Hematopoietic multipotent progenitor cell treated with erythropoietin and hydrocortisone succinate and interleukin-3 and kit ligand, for 8 days (in vitro differentiated cells): ENCODE data around the gene ZW10.
A peak's percentile ranks its signal among the peaks of the same experiment; 100 is the strongest.
"Not testable (repeated sequence)": the region's sequence is repeated elsewhere in the genome, so short reads cannot be mapped to it uniquely, and the experiment has no call there.

Experiments used
- DNase-seq: peaks from one replicate; pipeline ENCODE4 v3.0.0-alpha.2; 2015

The ZW10 gene

DNA sequence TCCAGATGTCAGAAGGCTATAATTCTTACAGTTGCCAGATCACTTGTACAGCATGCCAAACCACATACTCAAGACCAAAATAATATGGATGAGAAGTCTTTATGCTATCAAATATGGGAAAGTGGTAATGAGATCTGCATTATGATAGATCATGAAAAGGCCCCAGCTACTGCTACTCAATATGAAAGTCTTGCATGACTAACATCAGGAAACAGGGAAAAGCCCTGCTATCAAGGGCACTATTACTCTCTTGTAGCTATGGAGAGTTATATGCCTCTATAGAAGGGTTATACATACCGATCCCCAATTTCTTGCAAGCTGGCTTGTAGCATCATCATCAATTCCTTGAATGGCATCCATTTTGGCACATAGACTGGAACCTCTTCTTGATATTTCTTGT is 37.2 kb downstream of the ZW10 start:
- DNase-seq, result no peak

DNA sequence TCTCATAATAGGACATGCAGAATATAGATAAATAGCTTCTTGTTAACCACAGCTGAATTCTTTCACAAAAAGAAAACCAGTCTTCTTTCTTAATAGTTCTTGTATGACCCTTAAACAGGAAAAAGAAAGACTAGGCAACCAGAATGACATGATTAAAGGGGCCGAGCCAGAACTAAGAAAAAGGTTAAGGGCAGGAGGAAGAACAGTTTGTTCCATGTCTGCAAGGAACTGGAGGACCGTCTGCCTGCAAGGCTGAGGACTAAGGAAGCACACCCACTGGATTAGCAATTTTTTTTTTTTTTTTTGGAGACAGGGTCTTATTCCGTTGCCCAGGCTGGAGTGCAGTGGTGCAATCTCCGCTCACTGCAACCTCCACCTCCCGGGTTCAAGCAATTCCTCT is 41.4 kb downstream of the ZW10 start:
- DNase-seq, result no peak

DNA sequence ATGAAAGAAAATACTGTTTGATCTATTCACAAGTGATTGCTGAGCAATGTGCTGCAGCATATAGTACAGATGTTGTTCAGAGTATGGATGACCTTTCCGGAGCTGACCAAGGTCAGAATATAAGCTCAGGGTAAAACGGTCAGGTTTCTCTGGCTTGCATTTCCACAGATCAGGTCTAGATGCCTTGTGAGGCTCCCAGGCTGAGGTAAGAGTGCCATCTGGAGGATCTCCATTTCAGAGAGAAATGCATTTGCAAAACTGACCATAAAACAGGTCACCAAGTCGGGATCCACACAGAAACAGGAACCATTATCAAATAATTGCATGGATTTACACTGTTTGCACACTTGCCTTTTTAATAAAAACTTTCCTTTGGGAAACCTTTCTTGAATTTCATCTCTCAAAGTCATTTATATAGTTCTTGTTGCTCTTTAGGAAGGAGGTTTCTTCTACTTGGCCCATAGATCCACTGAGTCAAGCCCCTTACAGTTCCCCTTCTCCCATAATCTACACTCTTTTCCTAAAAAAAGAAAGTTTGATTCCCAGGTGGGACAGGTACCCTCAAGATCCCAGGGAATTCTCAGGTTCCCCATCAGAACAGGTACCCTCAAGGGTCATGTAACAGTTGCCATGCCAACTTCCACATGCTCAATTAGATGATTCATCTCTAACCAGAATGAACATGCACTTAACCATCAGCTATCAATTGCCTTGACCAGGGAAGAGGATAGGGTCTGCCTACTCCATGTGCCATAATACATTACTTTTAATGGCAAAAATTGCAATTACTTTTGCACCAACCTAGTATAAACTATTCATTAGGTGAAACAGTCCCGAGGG is 42.4 kb downstream of the ZW10 start:
- DNase-seq, result peak; percentile 43

DNA sequence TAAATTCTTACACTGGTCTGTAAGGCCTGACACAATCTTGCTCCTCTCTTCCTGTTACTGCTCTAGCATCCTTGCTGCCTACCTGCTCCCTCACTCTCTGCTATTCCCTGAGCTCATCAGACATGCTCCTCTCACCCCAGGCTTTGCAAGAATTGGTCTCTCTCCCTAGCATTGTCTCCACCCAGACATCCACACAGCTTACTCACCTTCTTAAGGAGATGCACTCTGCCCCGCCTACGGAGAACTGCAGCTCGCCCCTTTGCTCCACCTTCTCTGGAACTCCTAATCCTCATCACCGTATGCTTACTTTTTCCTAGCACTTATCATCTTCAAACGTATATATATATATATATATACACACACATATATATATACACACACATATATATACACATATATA is 44.0 kb downstream of the ZW10 start:
- no peak for DNase-seq

DNA sequence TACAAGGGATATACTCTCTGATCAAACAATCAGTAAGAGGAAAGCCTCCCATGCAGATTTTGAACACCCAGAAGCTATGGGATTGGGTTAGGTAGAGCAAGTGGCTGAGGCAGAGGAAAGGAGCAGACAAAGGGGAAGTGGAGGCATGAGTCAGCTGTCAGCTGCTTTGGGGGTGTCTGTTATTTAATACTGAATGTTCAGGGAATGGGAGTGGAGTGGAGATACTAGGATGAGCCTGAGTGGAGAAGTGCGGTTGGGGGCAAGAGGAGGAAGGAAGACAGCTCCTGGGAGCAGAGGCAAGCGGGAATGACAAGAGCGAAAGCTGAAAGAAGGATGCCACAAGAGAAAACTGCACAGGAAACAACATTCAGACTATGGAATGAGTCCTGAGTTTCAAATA is 44.7 kb downstream of the ZW10 start:
- no peak for DNase-seq

DNA sequence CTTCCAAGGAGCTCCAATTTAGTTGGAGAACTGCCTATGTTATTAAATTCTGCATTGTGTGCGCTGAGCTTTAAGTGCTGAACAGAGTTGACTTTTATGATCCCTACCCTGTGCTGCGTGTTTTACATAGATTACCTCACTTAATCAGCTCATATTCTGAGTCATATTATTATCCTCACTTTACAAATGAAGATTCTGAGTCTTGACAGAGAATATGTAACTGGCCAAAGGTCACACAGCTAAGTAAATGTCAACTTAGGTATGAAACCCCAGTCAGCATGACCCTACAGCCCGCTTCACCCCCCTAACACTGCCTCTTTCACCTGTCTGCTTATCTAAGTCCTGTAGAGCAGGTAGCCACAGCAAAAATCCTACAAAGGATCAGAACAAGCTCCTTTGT is 47.6 kb downstream of the ZW10 start:
- DNase-seq, result no peak

DNA sequence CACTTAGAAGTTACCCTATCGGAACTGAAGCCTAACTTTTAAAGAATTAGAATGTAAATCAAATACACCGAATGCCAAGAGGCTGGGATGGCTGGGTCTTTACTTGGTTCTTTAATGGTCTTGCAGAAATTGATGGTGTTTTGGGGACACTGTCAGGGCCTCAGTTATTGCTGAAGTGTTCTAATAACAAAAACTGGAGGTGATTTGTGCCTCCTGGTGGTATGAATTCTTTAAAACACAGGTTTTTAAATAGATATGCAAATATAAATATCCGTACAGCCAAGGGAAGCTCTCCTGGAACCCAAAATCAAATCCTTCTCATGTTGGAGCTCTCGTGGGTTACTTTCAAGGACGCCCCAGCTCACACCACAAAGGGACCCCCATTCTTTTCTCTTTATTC is 48.1 kb downstream of the ZW10 start:
- no peak for DNase-seq

DNA sequence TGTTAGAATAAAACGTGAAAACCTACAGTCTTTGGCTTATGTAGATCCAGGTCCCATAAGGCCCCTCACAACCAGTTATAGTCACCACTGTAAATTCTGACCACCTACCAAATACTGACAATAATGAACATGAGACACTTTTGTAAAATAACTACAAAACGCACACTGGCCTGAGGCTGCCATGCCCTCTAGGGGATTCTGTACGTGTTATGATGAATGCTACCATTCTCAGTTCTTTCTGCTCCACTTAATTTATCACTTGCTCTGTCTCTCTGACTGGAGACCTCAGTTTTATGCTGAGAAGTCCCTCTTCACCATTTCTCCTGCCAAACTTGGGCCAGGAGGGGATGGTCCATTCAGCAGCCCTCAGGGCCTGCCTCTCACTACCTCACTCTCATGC is 48.7 kb downstream of the ZW10 start:
- DNase-seq, result no peak

DNA sequence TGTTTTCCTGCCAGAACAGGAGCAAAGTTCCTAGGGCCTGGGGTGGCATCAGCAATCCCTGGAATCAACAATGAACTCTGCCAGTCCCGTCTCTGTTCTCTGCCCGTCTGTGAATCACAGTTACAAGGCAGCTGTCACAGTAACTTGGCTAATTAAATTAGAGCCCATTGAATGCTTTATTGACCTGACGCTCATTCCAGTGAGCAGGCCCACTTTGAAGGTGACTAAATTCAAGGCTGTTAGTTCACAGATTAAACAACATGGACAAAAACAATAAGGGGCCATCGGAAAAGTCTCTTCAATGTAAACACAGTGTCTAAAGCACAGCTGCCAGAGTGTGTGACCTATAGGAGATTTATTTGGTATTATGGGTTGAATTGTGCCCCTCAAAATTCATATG is 49.7 kb downstream of the ZW10 start:
- DNase-seq, result no peak

DNA sequence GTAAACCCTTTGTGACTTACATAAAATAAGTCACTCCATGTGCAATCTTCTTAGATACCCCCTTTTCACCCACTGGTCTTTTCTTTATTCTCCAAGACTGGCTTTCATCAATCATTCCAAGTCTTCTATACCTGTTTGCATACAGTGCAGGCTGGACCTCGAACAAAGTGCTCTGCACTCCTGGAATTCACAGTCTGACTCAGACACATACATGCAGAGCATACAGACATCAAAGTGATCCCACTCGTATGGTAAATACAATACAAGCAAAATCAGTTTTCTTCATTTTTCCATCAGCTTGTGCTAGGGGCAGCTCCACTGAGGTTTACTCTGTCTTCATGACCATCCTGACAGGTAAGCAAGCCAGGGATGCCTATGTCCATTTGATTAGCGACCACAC is 50.6 kb downstream of the ZW10 start:
- DNase-seq, result no peak

DNA sequence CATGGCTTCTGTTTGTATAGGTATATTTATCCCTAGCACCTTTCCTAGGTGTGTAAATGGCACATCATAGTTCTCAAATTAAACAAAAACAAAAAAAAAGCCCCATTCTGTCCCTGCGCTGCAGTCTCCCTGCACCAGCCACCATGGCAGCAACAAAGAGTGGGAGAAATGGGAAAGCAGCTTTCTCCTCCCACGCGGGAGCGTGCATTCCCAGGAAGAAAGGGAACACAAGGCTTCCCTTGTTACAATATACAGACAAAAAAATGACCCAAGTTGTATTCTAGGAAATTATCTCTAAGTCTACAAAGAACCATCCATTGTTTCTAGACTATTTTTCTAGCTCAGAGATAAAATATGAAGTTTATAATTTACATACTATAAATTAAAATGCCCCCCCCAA is 51.3 kb downstream of the ZW10 start:
- no peak for DNase-seq

DNA sequence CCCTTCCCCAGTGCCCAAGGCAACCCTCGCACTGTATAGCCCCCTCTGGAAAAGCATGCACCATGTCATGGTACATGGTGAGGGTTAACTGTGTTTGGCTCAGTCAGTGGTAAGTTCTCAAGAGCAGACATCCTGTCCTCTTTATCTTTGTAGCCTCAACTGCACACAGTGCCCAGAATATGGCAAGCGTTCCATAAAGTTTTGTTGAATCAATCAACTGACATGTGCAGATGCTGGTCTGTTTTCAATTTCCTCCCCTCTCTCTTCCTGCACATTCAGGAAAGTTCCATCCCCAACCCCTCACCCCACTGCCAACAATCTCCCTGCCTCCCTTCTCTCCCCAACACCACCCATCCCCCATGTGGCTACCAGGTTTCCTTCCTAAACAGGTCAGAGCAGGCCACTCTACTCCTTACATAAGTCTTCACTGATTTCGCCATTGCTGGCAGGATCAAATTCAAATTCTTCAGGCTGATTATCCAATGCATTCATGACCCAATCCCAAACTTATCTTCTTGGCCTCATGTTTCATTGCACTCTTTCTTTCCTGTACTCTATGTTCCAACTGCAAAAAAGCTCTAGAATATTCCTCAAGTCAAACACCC is 51.9 kb downstream of the ZW10 start:
- DNase-seq, result no peak

DNA sequence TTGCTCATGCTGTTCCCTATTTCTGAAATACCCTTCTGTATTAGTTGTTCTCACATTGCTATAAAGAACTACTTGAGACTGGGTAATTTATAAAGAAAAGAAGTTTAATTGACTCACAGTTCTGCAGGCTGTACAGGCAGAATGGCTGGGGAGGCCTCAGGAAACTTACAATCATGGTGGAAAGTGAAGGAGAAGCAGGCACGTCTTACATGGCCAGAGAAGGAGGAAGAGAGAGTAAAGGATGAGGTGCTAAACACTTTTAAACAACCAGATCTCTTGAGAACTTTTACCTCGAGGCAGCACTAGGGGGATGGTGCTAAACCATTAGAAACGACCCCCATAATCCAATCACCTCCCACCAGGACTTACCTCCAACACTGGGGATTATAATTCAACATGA is 53.0 kb downstream of the ZW10 start:
- DNase-seq, result not testable (repeated sequence)

DNA sequence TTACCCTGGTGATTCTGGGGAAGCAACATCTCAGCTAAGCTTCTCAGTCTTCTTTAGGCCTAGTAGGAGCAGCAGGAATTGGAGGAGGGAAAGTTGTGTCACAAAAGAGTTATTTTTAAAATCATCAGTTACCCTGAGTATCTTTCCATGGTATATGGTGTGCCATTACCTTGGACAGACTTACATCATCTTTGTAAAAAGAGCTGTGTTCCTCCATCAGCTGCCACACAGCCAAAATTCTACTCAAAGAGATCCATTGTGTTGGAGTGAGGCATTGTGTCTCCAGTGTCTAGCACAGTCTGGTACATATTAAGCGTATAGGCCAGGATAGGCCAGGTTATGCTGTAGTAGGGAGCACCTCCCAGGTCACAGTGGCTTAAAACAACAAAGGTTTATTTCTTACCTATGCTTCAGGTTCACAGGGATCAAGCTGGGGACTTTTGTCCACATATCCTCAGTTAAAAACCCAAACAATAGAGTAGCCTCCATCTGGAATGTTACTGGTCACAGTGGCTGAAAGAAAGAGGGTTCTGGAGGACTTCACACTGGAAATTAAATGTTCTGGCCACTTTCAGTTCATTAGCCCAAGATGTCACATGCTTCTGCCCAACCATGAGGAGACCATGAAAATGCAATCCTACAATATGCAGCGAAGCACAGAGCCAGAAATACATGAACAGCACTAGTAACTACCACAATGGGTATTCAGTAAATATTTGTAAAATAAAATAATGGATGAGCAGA is 57.4 kb downstream of the ZW10 start:
- no peak for DNase-seq

DNA sequence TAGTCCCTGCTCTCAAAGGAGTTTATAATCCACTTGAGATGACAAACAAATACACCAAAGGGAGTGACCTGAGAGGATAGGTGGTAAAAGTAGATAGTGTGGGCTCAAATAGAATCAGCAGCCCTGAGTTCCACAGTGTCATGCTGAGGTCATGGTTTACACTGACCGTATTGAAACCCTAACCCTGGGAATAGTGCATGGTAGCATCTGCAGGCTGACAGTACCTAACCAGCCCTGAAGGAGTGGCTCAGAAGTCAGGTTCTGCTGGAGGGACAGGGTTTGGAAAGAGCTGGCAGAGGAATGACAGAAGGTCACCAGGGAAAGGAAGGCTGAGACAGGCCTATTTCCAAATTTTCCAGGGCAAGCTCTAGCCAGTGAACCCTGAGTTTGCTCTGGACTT is 58.2 kb downstream of the ZW10 start:
- no peak for DNase-seq

DNA sequence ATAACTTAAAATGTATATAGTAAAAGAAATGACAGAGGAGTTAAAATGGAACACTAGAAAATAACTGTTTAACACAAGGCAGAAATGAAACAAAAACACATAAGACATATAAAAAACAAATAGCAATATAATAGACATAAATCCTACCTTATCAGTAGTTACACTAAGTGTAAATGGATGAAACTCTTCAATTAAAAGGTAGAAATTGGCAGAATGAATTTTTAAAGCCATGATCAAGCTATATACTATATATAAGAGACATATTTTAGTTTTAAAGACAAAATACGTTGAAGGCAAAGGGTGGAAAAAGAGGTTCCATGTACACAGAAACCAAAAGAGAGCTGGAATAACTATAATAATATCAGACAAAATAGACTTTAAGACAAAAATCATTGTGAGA is 62.5 kb downstream of the ZW10 start:
- DNase-seq, result no peak

DNA sequence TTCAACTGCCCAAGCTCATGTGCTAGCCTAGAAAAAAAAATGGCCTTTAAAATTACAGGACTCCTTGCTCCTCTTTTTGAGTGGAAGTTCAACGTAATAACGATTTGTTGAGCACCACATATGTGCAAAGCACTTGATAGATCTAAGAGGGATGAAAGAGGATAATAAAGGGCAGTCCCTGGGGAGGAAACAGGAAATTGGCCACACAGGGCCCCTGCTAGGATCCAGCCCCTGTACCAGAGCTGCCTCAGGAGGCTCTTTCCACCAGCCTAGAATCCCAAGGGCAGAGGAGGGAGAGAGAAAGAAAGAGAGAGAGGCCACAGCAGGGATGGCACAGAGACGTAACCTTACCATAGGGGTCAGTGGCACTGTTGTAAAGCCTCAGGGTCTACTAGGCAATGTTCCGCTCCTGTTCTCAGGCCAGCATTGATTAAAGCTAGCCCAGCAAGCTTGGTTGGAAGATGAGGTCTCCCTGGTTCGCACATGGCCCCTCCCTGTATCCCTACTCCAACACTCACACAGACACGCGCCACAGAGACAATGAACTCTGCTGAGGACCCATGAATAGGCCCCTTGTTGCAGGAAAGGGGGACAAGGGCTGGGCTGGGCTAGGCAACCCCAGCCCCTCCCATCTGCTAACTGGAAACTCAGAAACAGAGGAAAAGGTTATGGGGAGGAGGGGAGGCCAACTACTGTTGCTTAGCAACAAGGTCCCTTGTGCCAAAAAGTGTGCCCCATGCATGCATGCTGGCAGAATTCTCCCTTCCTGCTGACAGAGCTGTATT is 67.4 kb downstream of the ZW10 start, which contains the start of gene TMPRSS5:
Gene TMPRSS5 (minus strand): TSS at position 438 of the 785 bp plus-strand sequence. CDS start 84 bp downstream, at position 354.
- no peak for DNase-seq

DNA sequence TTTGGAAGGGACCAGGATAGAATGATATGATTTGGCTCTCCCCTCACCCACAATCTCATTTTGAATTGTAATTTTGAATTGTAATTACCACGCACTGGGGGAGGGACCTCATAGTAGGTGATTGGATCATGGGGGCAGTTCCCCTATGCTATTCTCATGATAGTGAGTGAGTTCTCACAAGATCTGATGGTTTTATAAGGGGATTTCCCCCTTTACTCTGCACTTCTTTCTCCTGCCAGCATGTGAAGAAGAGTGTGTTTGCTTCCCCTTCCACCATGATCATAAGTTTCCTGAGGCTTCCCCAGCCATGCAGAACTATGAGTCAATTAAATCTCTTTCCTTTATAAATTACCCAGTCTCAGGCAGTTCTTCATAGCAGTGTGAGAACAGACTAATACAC is 69.9 kb downstream of the ZW10 start:
- DNase-seq, result not testable (repeated sequence)

DNA sequence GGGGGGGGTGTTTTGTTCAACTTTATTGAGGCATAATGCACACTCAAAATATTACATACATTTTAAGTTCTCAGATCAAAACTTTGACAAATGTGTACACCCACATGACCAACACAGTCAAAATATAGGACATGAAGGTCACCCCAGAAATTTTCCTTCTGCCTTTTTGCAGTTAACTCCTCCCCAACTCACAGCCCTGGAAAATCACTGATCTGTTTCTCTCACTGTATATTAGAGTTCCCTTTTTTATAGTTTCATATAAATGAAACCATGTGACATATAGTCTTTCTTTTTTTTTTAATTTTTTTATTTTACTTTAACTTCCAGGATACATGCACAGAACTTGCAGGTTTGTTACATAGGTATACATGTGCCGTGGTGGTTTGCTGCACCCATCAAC is 72.0 kb downstream of the ZW10 start:
- no peak for DNase-seq

DNA sequence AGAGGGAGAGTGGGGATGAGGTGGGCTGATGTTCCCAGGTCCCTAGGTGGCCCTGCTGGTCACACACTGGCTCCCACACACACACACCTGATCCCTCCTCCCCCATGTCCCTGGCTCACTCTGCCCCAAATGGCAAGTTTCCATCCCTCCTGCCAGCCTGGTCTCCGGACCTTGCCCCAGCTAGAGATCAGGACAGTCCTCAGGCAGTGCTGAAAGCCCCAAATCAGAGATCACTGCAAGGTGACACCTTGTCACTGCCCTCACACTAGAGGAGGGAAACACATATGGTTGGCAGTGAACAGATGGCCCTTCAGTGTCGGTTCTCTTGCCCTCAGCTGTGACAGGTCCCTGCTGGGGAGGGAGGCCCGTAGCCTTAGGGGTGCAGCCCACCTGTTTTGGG is 75.0 kb downstream of the ZW10 start:
- no peak for DNase-seq

DNA sequence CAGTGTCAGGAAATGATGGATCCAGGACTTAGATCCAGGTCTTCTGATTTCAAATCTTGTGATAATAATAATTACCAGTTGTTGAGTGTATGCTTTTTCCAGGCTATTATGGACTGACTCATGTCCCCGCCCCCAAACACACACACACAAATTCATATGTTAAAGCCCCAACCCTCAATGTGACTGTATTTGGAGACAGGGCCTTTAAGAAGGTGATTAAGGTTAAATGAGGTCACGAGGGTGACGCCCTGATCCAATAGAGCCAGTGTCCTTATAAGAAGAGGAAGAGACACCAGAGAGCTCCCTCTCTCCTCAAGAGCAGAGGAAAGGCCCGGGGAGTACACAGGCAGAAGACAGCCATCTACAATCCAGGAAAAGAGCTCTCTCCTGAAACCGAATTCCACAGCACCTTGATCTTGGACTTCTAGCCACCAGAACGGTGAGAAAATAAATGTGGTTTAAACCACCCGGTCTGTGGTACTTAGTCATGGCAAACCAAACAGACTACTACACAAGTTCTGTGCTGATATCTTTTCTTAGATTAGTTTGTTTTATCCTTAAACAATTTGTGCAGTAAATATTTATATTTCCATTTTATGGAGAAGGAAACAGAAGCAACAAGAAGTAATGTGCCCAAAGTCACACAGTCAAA is 75.6 kb downstream of the ZW10 start:
- no peak for DNase-seq

DNA sequence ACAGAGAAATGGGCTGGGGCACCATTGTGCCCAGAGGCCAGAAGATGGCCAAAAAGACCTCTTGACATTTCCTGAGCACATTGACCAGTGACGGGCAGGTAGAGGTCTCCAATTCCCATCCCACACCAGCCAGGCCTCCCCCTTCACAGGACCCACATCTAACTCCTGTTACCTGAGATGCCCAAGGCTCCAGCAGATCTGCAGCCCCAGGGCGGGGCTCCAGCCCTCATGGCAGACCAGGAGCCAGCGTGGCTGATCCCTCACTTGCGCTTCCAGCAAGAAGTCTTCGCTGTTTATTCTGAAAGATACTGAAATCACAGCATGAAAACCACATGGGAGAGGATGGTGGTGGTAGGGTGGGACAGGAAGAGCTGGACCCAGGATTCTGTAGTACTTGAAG is 76.4 kb downstream of the ZW10 start:
- DNase-seq, result no peak

DNA sequence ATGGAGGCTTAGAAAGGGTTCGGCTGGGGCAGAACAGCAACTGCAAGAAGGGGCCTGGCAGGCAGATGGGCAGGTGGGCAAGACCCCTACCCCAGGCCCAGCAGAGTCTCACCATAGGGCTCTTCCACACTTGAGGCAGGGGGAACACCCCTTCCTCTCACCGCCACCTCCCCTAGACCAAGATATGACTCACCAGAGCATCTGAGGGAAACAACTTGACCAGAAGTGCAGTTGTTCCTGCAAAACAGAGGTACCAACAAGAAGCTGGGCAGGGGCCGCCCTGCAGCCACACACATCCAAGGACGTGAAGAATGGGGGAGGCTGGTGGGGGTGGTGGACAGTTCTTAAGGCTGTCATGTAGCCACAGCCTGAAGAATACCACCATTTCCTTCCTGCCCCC is 78.3 kb downstream of the ZW10 start:
- DNase-seq, result no peak
